Activated CD8-positive, alpha-beta memory T cell treated with anti-CD3 and anti-CD28 coated beads, Interleukin-2, amount 50 U/mL, for 24 hours (primary cell): ENCODE data around the gene PROSER2.
"Not testable (repeated sequence)": the region's sequence is repeated elsewhere in the genome, so short reads cannot be mapped to it uniquely, and the experiment has no call there.

Source experiments
- DNase-seq: peaks from one replicate; pipeline ENCODE4 v3.0.0-alpha.2; 2020; ENCODE audit errors: extremely low read depth

PROSER2 gene

GRCh38 chr10:11835704-11836103 is 12.5 kb downstream of the PROSER2 start:
- no peak for DNase-seq

- DNase-seq = no peak
These were observed 14.4 kb downstream of the PROSER2 start for GRCh38 chr10:11837372-11838161.

- no peak for DNase-seq
These were observed 15.2 kb downstream of the PROSER2 start for GRCh38 chr10:11838298-11838852.

GRCh38 chr10:11841375-11841774 is 18.2 kb downstream of the PROSER2 start:
- no peak for DNase-seq

- no peak for DNase-seq
These were observed 19.3 kb downstream of the PROSER2 start for GRCh38 chr10:11842411-11842810.

GRCh38 chr10:11845113-11845512 is 22.0 kb downstream of the PROSER2 start:
- DNase-seq = no peak

- no peak for DNase-seq
These were observed 23.4 kb downstream of the PROSER2 start for GRCh38 chr10:11846542-11846941.

- no peak for DNase-seq
These were observed 26.1 kb downstream of the PROSER2 start for GRCh38 chr10:11849277-11849676.

- no peak for DNase-seq
These were observed 26.8 kb downstream of the PROSER2 start for GRCh38 chr10:11849911-11850310.

GRCh38 chr10:11851910-11852309 is 28.8 kb downstream of the PROSER2 start:
- no peak for DNase-seq

GRCh38 chr10:11852637-11853036 is 29.5 kb downstream of the PROSER2 start:
- DNase-seq = not testable (repeated sequence)

GRCh38 chr10:11853468-11853867 is 30.3 kb downstream of the PROSER2 start:
- no peak for DNase-seq

GRCh38 chr10:11854301-11854700 is 31.1 kb downstream of the PROSER2 start:
- DNase-seq = no peak

GRCh38 chr10:11856089-11856488 is 32.9 kb downstream of the PROSER2 start:
- DNase-seq = no peak

GRCh38 chr10:11856678-11857077 is 33.5 kb downstream of the PROSER2 start:
- no peak for DNase-seq

- DNase-seq = no peak
These were observed 34.9 kb downstream of the PROSER2 start for GRCh38 chr10:11858093-11858492.

GRCh38 chr10:11861341-11861740 is 38.2 kb downstream of the PROSER2 start:
- no peak for DNase-seq

GRCh38 chr10:11861811-11862428 is 38.8 kb downstream of the PROSER2 start:
- no peak for DNase-seq

GRCh38 chr10:11863353-11864109 is 40.4 kb downstream of the PROSER2 start:
- peak; percentile 38 for DNase-seq

- DNase-seq = no peak
These were observed 41.6 kb downstream of the PROSER2 start for GRCh38 chr10:11864727-11865126.

GRCh38 chr10:11865561-11865960 is 42.4 kb downstream of the PROSER2 start:
- DNase-seq = no peak

- no peak for DNase-seq
These were observed 43.2 kb downstream of the PROSER2 start for GRCh38 chr10:11866199-11866925.
